HCT116 (cell line): ENCODE results near the gene GALT. TPM values are rescaled to one million over a fixed set of nuclear protein-coding genes. Genes with fewer than 3 reads are reported as not detected.

ENCODE experiments used
- ATAC-seq: fragments of 200-7000 bp; cut with Tn5 transposase; 2 replicates; pipeline ENCODE4 v1.9.1; 2020; ENCODE audit warnings: mild to moderate bottlenecking, moderate library complexity
- BruUV-seq: library from RNA; stranded (reverse); fragments of 400-500 nt; replicated peaks from 2 replicates; lab custom pipeline; 2021; lab: Mats Ljungman, UMichigan
- CTCF ChIA-PET: fragments of 300-600 bp; sonication (Branson Sonifier 250); formaldehyde crosslinking; loops from one replicate; lab custom pipeline; 2021; ENCODE audit warnings: antibody characterized with exemption; lab: Charles Lee
- POLR2A ChIA-PET: fragments of 300-600, 350-600 bp; sonication (Branson Sonifier 250); formaldehyde crosslinking; loops from one replicate; lab custom pipeline; 2021; ENCODE audit warnings: antibody characterized with exemption; lab: Charles Lee
- RAD21 ChIA-PET, 2 experiments: fragments of 300-600 bp; sonication (Branson Sonifier 250); formaldehyde crosslinking; loops; one replicate each; lab custom pipeline; 2023; ENCODE audit warnings: low total read pairs in 2 of 2; ENCODE audit not compliant: uncharacterized antibody in 2 of 2, unreplicated experiment in 2 of 2, low non-redundant PET in 1 of 2; lab: Charles Lee
- DNase-seq: peaks from one replicate; pipeline ENCODE4 v3.0.0-alpha.2; 2010; ENCODE audit warnings: low read depth, low spot score
- H2AFZ ChIP-seq: fragments of 200-600 bp; shearing (Covaris generic), sonication (generic); 2 replicates; pipeline ENCODE4 v1.6.1; 2017; ENCODE audit warnings: low read depth, mixed run types, mixed read lengths, antibody characterized with exemption, low read length; ENCODE audit not compliant: poor library complexity, severe bottlenecking
- H3K27ac ChIP-seq: 2 replicates; pipeline ENCODE4 v1.5.1; 2012; ENCODE audit warnings: low read depth, low read length
- H3K27me3 ChIP-seq: fragments of 200-600 bp; sonication (generic); 2 replicates; pipeline ENCODE4 v1.6.1; 2016; ENCODE audit warnings: mixed run types, low read length, mixed read lengths; ENCODE audit not compliant: insufficient read depth
- H3K36me3 ChIP-seq, 2 experiments: fragments of 200-500 bp in 1 of 2; fragments of 200-600 bp in 1 of 2; sonication (Bioruptor generic) in 1 of 2; sonication (generic) in 1 of 2; 2 replicates each; pipeline versions ENCODE4 v1.5.1 to v1.6.1; 2014 to 2016; ENCODE audit warnings: low read length in 2 of 2, inconsistent platforms in 1 of 2, mixed read lengths in 1 of 2, mixed run types in 1 of 2; ENCODE audit not compliant: insufficient read depth in 2 of 2, control insufficient read depth in 1 of 2
- H3K4me1 ChIP-seq, 2 experiments: fragments of 200-600 bp in 1 of 2; sonication (generic) in 1 of 2; 2 replicates each; pipeline versions ENCODE4 v1.5.1 to v1.6.1; 2012 to 2017; ENCODE audit warnings: low read length in 2 of 2, inconsistent platforms in 1 of 2, mild to moderate bottlenecking in 1 of 2, mixed read lengths in 1 of 2, mixed run types in 1 of 2, moderate library complexity in 1 of 2; ENCODE audit not compliant: insufficient read depth in 2 of 2, control insufficient read depth in 1 of 2
- H3K4me2 ChIP-seq: fragments of 200-600 bp; sonication (generic); 2 replicates; pipeline ENCODE4 v1.6.1; 2017; ENCODE audit warnings: mixed run types, low read length, mixed read lengths
- H3K4me3 ChIP-seq, 2 experiments: fragments of 200-600 bp in 1 of 2; sonication (generic) in 1 of 2; replicated peaks in 1 of 2; 2 replicates each; pipeline ENCODE4 v1.5.1; 2011 to 2016; ENCODE audit warnings: low read length in 2 of 2, control low read depth in 1 of 2, low read depth in 1 of 2, mild to moderate bottlenecking in 1 of 2, mixed read lengths in 1 of 2, mixed run types in 1 of 2
- H3K79me2 ChIP-seq: fragments of 200-600 bp; sonication (generic); 2 replicates; pipeline ENCODE4 v1.6.1; 2017; ENCODE audit warnings: mild to moderate bottlenecking, mixed run types, low read length, moderate library complexity, mixed read lengths; ENCODE audit not compliant: insufficient read depth
- H3K9ac ChIP-seq: fragments of 200-600 bp; sonication (generic); 2 replicates; pipeline ENCODE4 v1.6.1; 2016; ENCODE audit warnings: low read length, mixed read lengths
- H3K9me2 ChIP-seq: fragments of 200-600 bp; sonication (generic), shearing (Covaris generic); 2 replicates; pipeline ENCODE4 v1.6.1; 2017; ENCODE audit warnings: mixed run types, mild to moderate bottlenecking, moderate library complexity; ENCODE audit not compliant: insufficient read depth
- H3K9me3 ChIP-seq, 2 experiments: fragments of 200-500 bp in 1 of 2; fragments of 200-600 bp in 1 of 2; sonication (Bioruptor generic) in 1 of 2; sonication (generic) in 1 of 2; 2 replicates each; pipeline ENCODE4 v1.6.1; 2014 to 2017; ENCODE audit warnings: low read length in 2 of 2, mixed read lengths in 2 of 2, inconsistent platforms in 1 of 2, low read depth in 1 of 2, mild to moderate bottlenecking in 1 of 2, mixed run types in 1 of 2, moderate library complexity in 1 of 2; ENCODE audit not compliant: control insufficient read depth in 1 of 2, insufficient read depth in 1 of 2
- H4K20me1 ChIP-seq: fragments of 200-600 bp; sonication (generic), shearing (Covaris generic); 2 replicates; pipeline ENCODE4 v1.6.1; 2017; ENCODE audit warnings: mixed run types, mild to moderate bottlenecking, moderate library complexity; ENCODE audit not compliant: insufficient read depth
- JUND ChIP-seq: IDR thresholded peaks from 2 replicates; pipeline ENCODE4 v1.6.1; 2012
- POLR2AphosphoS5 ChIP-seq: IDR thresholded peaks from 2 replicates; pipeline ENCODE4 v1.6.1; 2011; ENCODE audit warnings: mild to moderate bottlenecking, low read depth, low read length, moderate library complexity
- SIN3A ChIP-seq: IDR thresholded peaks from 2 replicates; pipeline ENCODE4 v1.6.1; 2012; ENCODE audit warnings: low read depth
- ZFX ChIP-seq: fragments of 450-650 bp; IDR thresholded peaks from 2 replicates; pipeline ENCODE4 v1.6.1; 2017
- ZNF274 ChIP-seq: fragments of 200-500 bp; sonication (Bioruptor generic); IDR thresholded peaks from 2 replicates; pipeline ENCODE4 v1.6.1; 2014; ENCODE audit warnings: mild to moderate bottlenecking, low read depth, low read length, inconsistent platforms
- intact Hi-C: fragments of 100-400 bp; cut with micrococcal nuclease; formaldehyde crosslinking; loops from 2 replicates; pipeline ENCODE4 v1.10.0; 2022
- total RNA-seq: library from RNA; stranded (reverse); gene quantifications from one replicate; pipeline ENCODE4 v1.2.1, GENCODE V29; 2021; ENCODE audit not compliant: unreplicated experiment
- TF ChIP-seq, protein P1 (sequence below), 3 experiments: fragments of 200-600 bp in 1 of 3; sonication (generic) in 1 of 3; IDR thresholded peaks in 2 of 3; conservative IDR thresholded peaks in 1 of 3; 2 replicates each; pipeline ENCODE4 v1.5.1; 2012 to 2017; ENCODE audit warnings: low read depth in 2 of 3, low read length in 2 of 3, antibody characterized with exemption in 1 of 3, borderline replicate concordance in 1 of 3, control low read depth in 1 of 3, mild to moderate bottlenecking in 1 of 3, mixed read lengths in 1 of 3, mixed run types in 1 of 3, moderate library complexity in 1 of 3; ENCODE audit not compliant: insufficient read depth in 1 of 3
- TF ChIP-seq, protein P2 (sequence below): IDR thresholded peaks from 2 replicates; pipeline ENCODE4 v1.6.1; 2012
- TF ChIP-seq, protein P3 (sequence below): IDR thresholded peaks from 2 replicates; pipeline ENCODE4 v1.6.1; 2012

Gene GALT
- total RNA-seq, 1 experiment from 2014 or later, result 28.2 TPM

DNA sequence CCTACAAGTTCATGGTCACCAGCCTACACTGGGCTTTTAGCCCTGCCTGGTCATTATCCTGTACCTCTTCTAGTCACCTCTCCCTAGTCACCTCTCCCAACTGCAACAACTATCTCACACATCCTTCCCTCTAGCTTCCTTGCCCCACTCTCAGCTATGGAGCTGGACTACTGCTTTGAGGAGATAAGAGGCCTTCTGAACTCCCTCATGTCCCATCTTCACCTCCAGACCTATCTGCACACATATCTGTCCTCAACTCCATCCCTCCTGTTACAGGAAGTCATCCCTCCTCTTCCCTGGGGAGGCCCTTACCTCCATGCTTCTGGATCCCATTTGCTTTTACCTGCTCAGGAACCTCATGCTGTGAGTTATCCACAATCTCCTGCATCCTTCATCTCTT lies 40.3 kb upstream of the GALT start:
- RAD21 ChIA-PET, result no interaction called here
- peaks cover 9% of the 10 kb centered on the region; the same call in 1 of the 2 replicates for H3K79me2 ChIP-seq
- no peaks in the 10 kb centered on the region for H3K9me2 ChIP-seq
- no peak overlapping the region for H3K27ac ChIP-seq
- H3K36me3 ChIP-seq, result no peaks in the 10 kb centered on the region
- no peak overlapping the region for H3K9ac ChIP-seq
- H3K9me3 ChIP-seq, result no peaks in the 10 kb centered on the region
- H3K4me2 ChIP-seq, result no peak overlapping the region
- no peak overlapping the region for H3K4me3 ChIP-seq
- intact Hi-C loops, result loop anchor here (10.0 kb wide), 1 partner anchor 351 kb away; no protein-coding TSS in a partner anchor
- no peak overlapping the region for H2AFZ ChIP-seq
- CTCF ChIA-PET, result interaction anchor here (1.5 to 2.4 kb wide), 3 partner anchors 15 to 202 kb away, joined by 5 to 7 read pairs (median 6); no protein-coding TSS in a partner anchor
- no peaks in the 10 kb centered on the region for H3K27me3 ChIP-seq
- DNase-seq (no peak), ATAC-seq (no peak)
- POLR2A ChIA-PET, result no interaction called here
- BruUV-seq, result no TSS peak
- H3K4me1 ChIP-seq, result peaks cover 0 to 18% of the 10 kb centered on the region in 2 experiments; a peak in 2 of 4 replicates
- H4K20me1 ChIP-seq, result no peaks in the 10 kb centered on the region
- TF ChIP-seq ZFX, result no peak
- TF ChIP-seq, protein P1, sequence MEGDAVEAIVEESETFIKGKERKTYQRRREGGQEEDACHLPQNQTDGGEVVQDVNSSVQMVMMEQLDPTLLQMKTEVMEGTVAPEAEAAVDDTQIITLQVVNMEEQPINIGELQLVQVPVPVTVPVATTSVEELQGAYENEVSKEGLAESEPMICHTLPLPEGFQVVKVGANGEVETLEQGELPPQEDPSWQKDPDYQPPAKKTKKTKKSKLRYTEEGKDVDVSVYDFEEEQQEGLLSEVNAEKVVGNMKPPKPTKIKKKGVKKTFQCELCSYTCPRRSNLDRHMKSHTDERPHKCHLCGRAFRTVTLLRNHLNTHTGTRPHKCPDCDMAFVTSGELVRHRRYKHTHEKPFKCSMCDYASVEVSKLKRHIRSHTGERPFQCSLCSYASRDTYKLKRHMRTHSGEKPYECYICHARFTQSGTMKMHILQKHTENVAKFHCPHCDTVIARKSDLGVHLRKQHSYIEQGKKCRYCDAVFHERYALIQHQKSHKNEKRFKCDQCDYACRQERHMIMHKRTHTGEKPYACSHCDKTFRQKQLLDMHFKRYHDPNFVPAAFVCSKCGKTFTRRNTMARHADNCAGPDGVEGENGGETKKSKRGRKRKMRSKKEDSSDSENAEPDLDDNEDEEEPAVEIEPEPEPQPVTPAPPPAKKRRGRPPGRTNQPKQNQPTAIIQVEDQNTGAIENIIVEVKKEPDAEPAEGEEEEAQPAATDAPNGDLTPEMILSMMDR (IDR thresholded peaks at IDR 0.05 in 2 of 3, conservative IDR thresholded peaks at IDR 0.05 in 1 of 3; ENCODE audit: borderline replicate concordance in 1 of 3, insufficient read depth in 1 of 3, low read depth in 2 of 3, low read length in 2 of 3), result no peak

DNA sequence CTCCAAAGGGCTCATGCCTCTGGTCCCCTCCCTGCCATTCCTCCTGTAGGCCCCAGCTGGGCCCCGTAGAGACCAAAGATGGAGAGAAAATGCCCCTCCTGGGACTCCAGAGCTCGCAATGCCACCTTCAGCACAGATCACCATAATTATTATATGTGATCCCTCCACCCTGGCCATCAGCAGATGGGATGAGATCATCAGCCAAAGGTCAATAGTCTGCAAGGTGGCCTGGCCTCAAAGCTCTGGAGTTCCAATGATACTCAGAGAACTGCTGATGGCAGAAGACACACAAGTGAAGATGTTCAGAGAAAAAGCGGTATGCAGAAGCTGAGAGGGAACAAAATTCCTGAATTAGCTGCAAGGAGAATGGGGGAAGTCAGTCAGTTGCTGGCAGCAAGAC lies 39.6 kb upstream of the GALT start:
- Histone ChIP-seq H3K79me2 (peaks cover 15% of the 10 kb centered on the region), H3K4me3 (no peak overlapping the region), H3K27ac (no peak overlapping the region), H4K20me1 (no peaks in the 10 kb centered on the region), H3K4me2 (no peak overlapping the region), H3K9me3 (no peaks in the 10 kb centered on the region), H3K9ac (no peak overlapping the region), H3K9me2 (no peaks in the 10 kb centered on the region), H3K36me3 (no peaks in the 10 kb centered on the region), H2AFZ (no peak overlapping the region), H3K27me3 (no peaks in the 10 kb centered on the region), H3K4me1 (peaks cover 0 to 20% of the 10 kb centered on the region in 2 experiments; a peak in 2 of 4 replicates)
- no TSS peak for BruUV-seq
- RAD21 ChIA-PET, result no interaction called here
- POLR2A ChIA-PET, result no interaction called here
- intact Hi-C loops, result loop anchor here (10.0 kb wide), 1 partner anchor 352 kb away; no protein-coding TSS in a partner anchor
- CTCF ChIA-PET, result interaction anchor here (1.8 to 2.4 kb wide), 2 partner anchors 15 to 27 kb away, joined by 6 to 7 read pairs; no protein-coding TSS in a partner anchor
- ATAC-seq (no peak), DNase-seq (no peak)
- TF ChIP-seq, protein P2, sequence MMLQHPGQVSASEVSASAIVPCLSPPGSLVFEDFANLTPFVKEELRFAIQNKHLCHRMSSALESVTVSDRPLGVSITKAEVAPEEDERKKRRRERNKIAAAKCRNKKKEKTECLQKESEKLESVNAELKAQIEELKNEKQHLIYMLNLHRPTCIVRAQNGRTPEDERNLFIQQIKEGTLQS, result no peak
- TF ChIP-seq SIN3A (no peak), POLR2AphosphoS5 (no peak), ZNF274 (no peak), JUND (no peak)
- TF ChIP-seq, protein P1 (IDR thresholded peaks at IDR 0.05 in 2 of 3, conservative IDR thresholded peaks at IDR 0.05 in 1 of 3; ENCODE audit: borderline replicate concordance in 1 of 3, insufficient read depth in 1 of 3, low read depth in 2 of 3, low read length in 2 of 3), result no peak
- TF ChIP-seq, protein P3, sequence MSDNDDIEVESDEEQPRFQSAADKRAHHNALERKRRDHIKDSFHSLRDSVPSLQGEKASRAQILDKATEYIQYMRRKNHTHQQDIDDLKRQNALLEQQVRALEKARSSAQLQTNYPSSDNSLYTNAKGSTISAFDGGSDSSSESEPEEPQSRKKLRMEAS, result no peak
